ENCODE results near the gene CCDC148.

CCDC148 gene

GRCh38 chr2:158391876-158392275 lies 64.7 kb downstream of the CCDC148 start:
- TF ChIP-seq CTCF (IDR thresholded peaks at IDR 0.05; ENCODE audit: insufficient read depth, low read length) (no peak), POLR2AphosphoS5 (IDR thresholded peaks at IDR 0.05; ENCODE audit: low read depth) (no peak), GABPA (IDR thresholded peaks at IDR 0.05; ENCODE audit: low read depth) (no peak), SPI1 (IDR thresholded peaks at IDR 0.05; ENCODE audit: borderline replicate concordance, low read depth) (no peak), REST (IDR thresholded peaks at IDR 0.05; ENCODE audit: insufficient replicate concordance, low read depth) (no peak)
- Histone ChIP-seq H3K4me3 (replicated peaks; ENCODE audit: insufficient read depth, low read length) (no peak overlapping the region), H3K27me3 (ENCODE audit: insufficient read depth, poor library complexity, severe bottlenecking) (no peaks in the 10 kb centered on the region), H3K27ac (replicated peaks) (no peak overlapping the region)
- DNase-seq (ENCODE audit: low read depth in 1 of 2, low spot score in 1 of 2): no peak

- no peak overlapping the region for H3K4me3 ChIP-seq (replicated peaks; ENCODE audit: insufficient read depth, low read length)
- H3K27ac ChIP-seq (replicated peaks): no peak overlapping the region
- no peaks in the 10 kb centered on the region for H3K27me3 ChIP-seq (ENCODE audit: insufficient read depth, poor library complexity, severe bottlenecking)
- DNase-seq (ENCODE audit: low read depth in 1 of 2, low spot score in 1 of 2): no peak
- no peak for TF ChIP-seq SPI1 (IDR thresholded peaks at IDR 0.05; ENCODE audit: borderline replicate concordance, low read depth)
- no peak for TF ChIP-seq CTCF (IDR thresholded peaks at IDR 0.05; ENCODE audit: insufficient read depth, low read length)
- no peak for TF ChIP-seq REST (IDR thresholded peaks at IDR 0.05; ENCODE audit: insufficient replicate concordance, low read depth)
- TF ChIP-seq POLR2AphosphoS5 (IDR thresholded peaks at IDR 0.05; ENCODE audit: low read depth): no peak
- TF ChIP-seq GABPA (IDR thresholded peaks at IDR 0.05; ENCODE audit: low read depth): no peak
Observed at GRCh38 chr2:158391361-158391760, 65.2 kb downstream of the CCDC148 start.

- H3K27me3 ChIP-seq (ENCODE audit: insufficient read depth, poor library complexity, severe bottlenecking): peaks cover 2% of the 10 kb centered on the region
- DNase-seq (ENCODE audit: low read depth in 1 of 2, low spot score in 1 of 2): no peak
- H3K4me3 ChIP-seq (replicated peaks; ENCODE audit: insufficient read depth, low read length): no peak overlapping the region
- no peak overlapping the region for H3K27ac ChIP-seq (replicated peaks)
- TF ChIP-seq POLR2AphosphoS5 (IDR thresholded peaks at IDR 0.05; ENCODE audit: low read depth) (no peak), GABPA (IDR thresholded peaks at IDR 0.05; ENCODE audit: low read depth) (no peak), CTCF (IDR thresholded peaks at IDR 0.05; ENCODE audit: insufficient read depth, low read length) (no peak), REST (IDR thresholded peaks at IDR 0.05; ENCODE audit: insufficient replicate concordance, low read depth) (no peak), SPI1 (IDR thresholded peaks at IDR 0.05; ENCODE audit: borderline replicate concordance, low read depth) (no peak)
Observed at GRCh38 chr2:158388159-158388558, 68.4 kb downstream of the CCDC148 start.

Measured in HL-60 (cell line).